NT2/D1 (cell line): ENCODE results near the gene EIF2AK2.
"Not testable (repeated sequence)": the region's sequence is repeated elsewhere in the genome, so short reads cannot be mapped to it uniquely, and the experiment has no call there.

ENCODE experiments used
- DNase-seq: peaks from one replicate; pipeline ENCODE4 v3.0.0-alpha.2; 2011; ENCODE audit warnings: low read depth, low spot score
- H3K27me3 ChIP-seq: 2 replicates; pipeline ENCODE4 v1.6.0; 2011; ENCODE audit warnings: mild to moderate bottlenecking; ENCODE audit not compliant: insufficient read length, insufficient read depth
- H3K36me3 ChIP-seq: 2 replicates; pipeline ENCODE4 v1.6.1; 2011; ENCODE audit warnings: mild to moderate bottlenecking, low read length, mixed read lengths; ENCODE audit not compliant: insufficient read depth, insufficient read length
- H3K4me1 ChIP-seq: 2 replicates; pipeline ENCODE4 v1.5.1; 2011; ENCODE audit not compliant: insufficient read depth, insufficient read length
- H3K4me3 ChIP-seq: 2 replicates; pipeline ENCODE4 v1.5.1; 2011; ENCODE audit warnings: low read depth; ENCODE audit not compliant: insufficient read length
- H3K9ac ChIP-seq: 2 replicates; pipeline ENCODE4 v1.6.0; 2011; ENCODE audit warnings: low read depth; ENCODE audit not compliant: insufficient read length
- H3K9me3 ChIP-seq: 2 replicates; pipeline ENCODE4 v1.5.1; 2011; ENCODE audit warnings: mild to moderate bottlenecking, low read length; ENCODE audit not compliant: insufficient read depth
- SUZ12 ChIP-seq: IDR thresholded peaks from 2 replicates; pipeline ENCODE4 v1.6.1; 2011; ENCODE audit not compliant: insufficient read length, insufficient read depth; ENCODE audit errors: extremely low read depth
- YY1 ChIP-seq: IDR thresholded peaks from 2 replicates; pipeline ENCODE4 v1.6.1; 2011; ENCODE audit not compliant: insufficient read length, insufficient read depth
- ZNF274 ChIP-seq: IDR thresholded peaks from 2 replicates; pipeline ENCODE4 v1.6.1; 2011; ENCODE audit warnings: mild to moderate bottlenecking, low read depth, low read length

The EIF2AK2 gene

DNA sequence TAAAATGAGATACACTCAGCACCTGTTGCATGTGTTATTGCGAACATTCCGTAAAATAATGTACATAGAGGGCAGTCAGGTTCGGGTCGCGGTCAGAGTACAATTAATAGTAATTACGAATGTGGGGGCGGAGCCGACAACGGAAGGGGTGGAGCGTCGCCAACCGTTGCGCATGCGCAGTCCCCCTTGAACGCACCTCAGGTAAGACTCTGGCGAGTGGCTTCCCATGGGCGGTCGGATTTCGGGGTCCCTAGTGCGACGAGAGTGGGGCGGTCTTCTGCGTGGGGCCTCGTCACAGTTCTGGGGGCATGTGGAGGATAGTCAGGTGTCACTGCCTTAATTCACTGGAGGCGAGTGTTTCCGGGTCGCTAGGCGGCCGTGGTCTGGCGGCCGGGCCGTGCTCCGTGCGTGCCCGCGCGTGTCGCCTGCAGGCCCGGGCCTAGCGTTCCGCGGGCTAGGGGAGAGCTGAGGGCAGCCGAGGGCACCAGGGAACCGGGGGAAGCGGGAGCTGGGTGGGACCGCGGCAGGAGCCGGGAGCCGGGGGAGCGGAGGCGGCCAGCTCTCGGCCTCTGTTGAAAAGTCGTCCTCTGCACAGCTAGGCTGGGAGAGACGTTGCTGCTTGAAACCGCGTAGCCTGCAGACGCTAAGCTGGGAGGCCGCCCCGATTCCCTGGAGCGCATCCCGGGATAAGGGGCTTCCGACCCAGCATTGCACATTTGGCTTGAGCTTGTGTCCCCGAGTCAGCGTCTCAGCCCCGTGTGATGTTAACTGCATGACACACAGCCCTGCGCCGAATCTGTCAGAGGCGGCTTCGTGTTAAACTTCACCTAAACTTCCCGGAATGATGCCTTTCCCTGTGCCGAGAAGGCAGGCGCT is 39.8 kb upstream of the EIF2AK2 start, which contains the start of gene CEBPZOS:
TSS of gene CEBPZOS (plus strand) at position 177 of the 876 bp plus-strand sequence. CDS start 3,209 bp downstream, outside the sequence.
- Histone ChIP-seq H3K9ac (peak within 1 kb of the TSS; percentile 94), H3K36me3 (peaks cover 10% of the 10 kb centered on the region), H3K4me1 (no peaks in the 10 kb centered on the region), H3K4me3 (peak within 1 kb of the TSS; percentile 95), H3K27me3 (no peaks in the 10 kb centered on the region), H3K9me3 (no peaks in the 10 kb centered on the region)
- TF ChIP-seq YY1 (no peak), SUZ12 (no peak), ZNF274 (no peak)
- DNase-seq, result peak; percentile 63

DNA sequence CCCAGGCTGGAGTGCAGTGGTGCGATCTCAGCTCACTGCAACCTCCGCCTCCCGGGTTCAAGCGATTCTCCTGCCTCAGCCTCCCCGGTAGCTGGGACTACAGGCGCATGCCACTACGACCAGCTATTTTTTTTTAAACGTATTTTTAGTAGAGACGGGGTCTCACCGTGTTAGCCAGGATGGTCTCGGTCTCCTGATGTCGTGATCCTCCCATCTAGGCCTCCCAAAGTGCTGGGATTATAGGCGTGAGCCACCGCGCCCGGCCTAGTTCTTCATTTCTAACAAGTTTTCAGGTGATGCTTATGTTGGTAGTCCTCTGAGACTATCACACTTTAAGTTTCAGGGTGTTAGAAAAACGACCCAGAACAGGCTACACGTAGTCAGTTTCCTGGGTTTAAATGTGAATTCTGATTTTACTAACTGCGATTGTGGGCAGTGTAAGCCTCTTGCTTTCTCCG is 39.1 kb upstream of the EIF2AK2 start:
- not testable (repeated sequence) for DNase-seq, H3K9ac ChIP-seq, H3K27me3 ChIP-seq, H3K9me3 ChIP-seq, H3K36me3 ChIP-seq, H3K4me1 ChIP-seq
- H3K4me3 ChIP-seq, result peak overlapping the region; percentile 95

DNA sequence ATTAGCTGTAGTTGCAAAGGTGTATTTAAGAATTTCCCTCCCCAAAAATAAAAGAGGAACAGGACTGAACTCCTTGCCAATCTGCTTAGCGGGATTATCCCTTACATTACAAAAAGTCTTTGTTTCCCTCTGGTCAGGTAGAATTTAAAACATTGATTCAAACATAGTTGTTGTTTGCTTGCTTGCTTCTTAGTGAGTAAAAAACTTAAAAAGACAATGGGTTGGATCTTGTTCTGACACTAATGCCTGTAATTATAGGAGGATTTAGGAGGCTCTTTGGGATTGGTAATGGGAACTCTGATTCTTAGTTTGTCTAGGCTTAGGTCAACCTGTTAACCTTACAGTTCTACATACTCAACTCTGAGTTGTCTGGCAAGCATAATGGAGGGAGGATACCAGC is 35.8 kb upstream of the EIF2AK2 start:
- peaks cover 5% of the 10 kb centered on the region for H3K4me1 ChIP-seq
- DNase-seq, result no peak
- TF ChIP-seq YY1 (no peak), SUZ12 (no peak), ZNF274 (no peak)
- H3K9me3 ChIP-seq, result no peaks in the 10 kb centered on the region
- no peaks in the 10 kb centered on the region for H3K36me3 ChIP-seq
- no peaks in the 10 kb centered on the region for H3K27me3 ChIP-seq
- no peak overlapping the region for H3K4me3 ChIP-seq
- no peak overlapping the region for H3K9ac ChIP-seq

DNA sequence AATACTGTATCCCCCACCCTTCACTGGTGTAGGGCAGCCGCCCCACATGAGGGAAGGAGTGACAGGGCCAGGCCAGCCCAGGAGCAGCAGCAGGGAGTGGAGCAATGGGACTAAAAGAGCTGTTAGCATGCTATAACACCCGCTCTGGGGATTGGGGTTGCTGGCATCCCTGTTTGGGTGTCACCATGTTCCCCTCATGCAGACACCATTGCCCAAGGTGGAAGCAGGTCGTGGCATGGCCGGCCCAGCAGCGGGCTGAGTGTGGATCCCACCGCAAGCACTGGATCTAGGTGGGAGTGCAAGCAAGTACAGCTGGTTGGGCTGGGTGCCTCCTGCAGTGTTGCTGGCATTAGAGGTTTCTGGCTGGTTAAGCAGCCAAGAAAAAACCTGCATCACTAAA is 35.0 kb upstream of the EIF2AK2 start:
- H3K9ac ChIP-seq, result no peak overlapping the region
- peaks cover 5% of the 10 kb centered on the region for H3K4me1 ChIP-seq
- no peaks in the 10 kb centered on the region for H3K36me3 ChIP-seq
- no peaks in the 10 kb centered on the region for H3K27me3 ChIP-seq
- DNase-seq, result no peak
- no peak overlapping the region for H3K4me3 ChIP-seq
- TF ChIP-seq SUZ12 (no peak), YY1 (no peak), ZNF274 (no peak)
- H3K9me3 ChIP-seq, result no peaks in the 10 kb centered on the region

DNA sequence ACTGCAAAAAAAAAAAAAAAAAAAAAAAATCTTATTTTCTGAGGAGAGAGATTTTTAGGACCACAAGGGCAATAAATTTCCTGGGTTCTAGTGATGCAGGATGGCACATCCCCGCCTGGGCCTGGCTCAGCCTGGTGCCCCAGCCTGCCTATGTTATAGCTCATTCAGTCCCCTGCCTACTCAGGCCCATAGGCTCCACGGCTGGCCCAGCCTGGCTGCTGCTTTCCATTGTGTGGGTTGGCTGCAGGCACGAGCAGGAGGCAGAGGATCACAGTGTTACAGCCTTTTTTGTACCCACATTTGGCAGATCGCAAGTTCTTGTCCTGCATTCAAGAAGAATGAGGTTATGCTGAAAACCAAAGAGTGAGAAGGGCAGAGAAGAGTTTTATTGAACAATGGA is 34.5 kb upstream of the EIF2AK2 start:
- Histone ChIP-seq H3K36me3 (no peaks in the 10 kb centered on the region), H3K27me3 (no peaks in the 10 kb centered on the region), H3K9me3 (no peaks in the 10 kb centered on the region), H3K4me1 (peaks cover 5% of the 10 kb centered on the region), H3K9ac (no peak overlapping the region), H3K4me3 (no peak overlapping the region)
- TF ChIP-seq YY1 (no peak), SUZ12 (no peak), ZNF274 (no peak)
- no peak for DNase-seq

DNA sequence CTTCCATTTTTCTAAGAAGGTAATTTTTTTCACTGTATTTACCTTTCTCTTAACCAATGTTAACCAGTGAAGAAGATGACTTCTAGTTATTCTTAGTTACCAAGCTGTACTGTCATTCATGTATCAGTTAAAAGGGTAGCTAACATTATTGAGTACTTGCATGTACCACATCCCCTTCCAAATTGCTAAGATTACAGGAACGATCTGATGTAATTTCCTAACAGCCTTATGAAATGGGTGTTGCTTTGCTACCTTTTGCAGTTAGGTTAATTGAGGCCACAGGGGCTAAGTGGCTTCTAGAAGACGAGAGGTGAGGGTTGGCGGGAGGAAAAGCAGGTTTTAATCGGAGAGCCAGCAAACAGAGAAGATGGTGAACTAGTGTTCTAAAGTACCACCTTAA is 33.5 kb upstream of the EIF2AK2 start:
- Histone ChIP-seq H3K27me3 (no peaks in the 10 kb centered on the region), H3K36me3 (no peaks in the 10 kb centered on the region), H3K9me3 (no peaks in the 10 kb centered on the region), H3K4me1 (peaks cover 5% of the 10 kb centered on the region), H3K4me3 (no peak overlapping the region), H3K9ac (no peak overlapping the region)
- TF ChIP-seq YY1 (no peak), ZNF274 (no peak), SUZ12 (no peak)
- no peak for DNase-seq

DNA sequence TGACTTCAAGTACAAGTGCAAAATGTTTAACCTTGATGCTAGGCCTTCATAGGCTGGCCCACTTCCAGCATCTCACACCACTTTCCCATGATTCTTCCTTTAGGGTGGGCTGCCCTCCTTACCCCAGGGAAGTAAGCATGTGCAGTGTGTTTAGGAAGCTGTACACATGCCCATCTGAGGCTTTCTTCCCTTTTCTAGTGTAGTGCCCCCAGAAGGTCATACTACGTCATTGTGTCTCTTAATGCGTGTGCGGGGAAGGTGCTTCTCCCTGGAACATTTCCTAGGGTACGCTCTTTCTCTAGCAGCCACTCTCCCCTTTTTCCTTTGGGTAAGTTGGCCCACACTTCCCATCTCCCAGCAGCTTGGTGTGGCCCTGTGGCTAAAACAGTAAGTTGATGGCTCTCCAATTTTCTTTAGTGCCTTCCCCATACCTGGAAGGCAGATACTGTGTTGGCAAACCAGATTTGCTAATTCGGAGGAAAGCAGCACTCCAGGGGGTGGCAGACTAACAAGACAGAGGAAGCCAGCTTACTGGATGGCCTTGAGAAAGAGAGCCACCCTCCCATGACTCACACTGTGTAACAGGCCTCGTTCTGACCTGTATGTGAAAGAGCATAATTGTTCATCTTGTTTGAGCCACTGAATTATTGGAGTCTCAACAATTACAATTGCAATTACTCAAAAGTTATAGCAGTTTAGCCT is 32.8 kb upstream of the EIF2AK2 start:
- Histone ChIP-seq H3K36me3 (no peaks in the 10 kb centered on the region), H3K9ac (peak overlapping the region; percentile 38), H3K4me3 (no peak overlapping the region), H3K4me1 (peaks cover 5% of the 10 kb centered on the region), H3K9me3 (no peaks in the 10 kb centered on the region), H3K27me3 (no peaks in the 10 kb centered on the region)
- peak; percentile 82 for DNase-seq
- TF ChIP-seq ZNF274 (no peak), SUZ12 (no peak), YY1 (no peak)
